HFF-Myc (cell line): ENCODE results near the gene TRIO.

Experiments used
- DNase-seq: peaks from one replicate; pipeline ENCODE4 v3.0.0-alpha.2; 2011; ENCODE audit warnings: low read depth; ENCODE audit errors: extremely low read depth
- H3K4me3 ChIP-seq: replicated peaks from 2 replicates; pipeline ENCODE4 v1.5.1; 2011; ENCODE audit warnings: low read depth, mild to moderate bottlenecking, control low read depth, low read length
- CTCF ChIP-seq: IDR thresholded peaks from 2 replicates; pipeline ENCODE4 v1.5.1; 2012; ENCODE audit warnings: mild to moderate bottlenecking, low read depth, low read length, control low read depth; ENCODE audit errors: missing control alignments

TRIO gene

DNA sequence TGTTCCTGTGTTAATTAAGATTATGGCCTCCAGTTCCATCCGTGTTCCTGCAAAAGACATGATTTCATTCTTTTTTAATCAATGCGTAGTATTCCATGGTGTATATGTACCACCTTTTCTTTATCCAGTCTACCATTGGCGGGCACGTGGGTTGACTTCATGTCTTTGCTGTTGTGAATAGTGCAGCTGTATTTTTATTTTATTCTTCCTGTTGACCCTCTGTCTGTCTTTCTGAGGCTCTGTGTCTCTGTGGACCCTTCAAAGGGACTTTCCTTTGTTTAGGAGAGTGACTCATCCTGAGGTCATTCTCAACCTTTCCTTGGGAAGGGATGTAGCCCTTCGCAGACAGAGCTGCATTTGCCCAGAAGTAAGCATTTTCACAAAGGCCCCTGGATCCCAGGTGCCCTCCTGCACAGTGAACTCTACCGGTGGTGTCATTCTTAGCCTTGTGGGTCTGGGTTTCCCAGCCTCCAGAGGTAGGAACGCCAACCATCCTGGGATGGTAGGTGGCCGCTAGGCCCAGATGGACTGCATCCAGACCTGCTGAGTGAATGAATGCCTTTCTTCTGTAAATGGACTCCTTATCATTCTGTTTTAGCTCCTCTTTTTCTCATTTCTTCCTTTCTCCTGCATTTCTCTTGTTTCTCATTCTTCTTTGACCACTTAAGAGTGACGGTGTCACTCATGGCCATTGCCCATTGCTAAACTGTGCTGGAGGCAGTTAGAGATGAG, 22.4 kb downstream of the TRIO start:
- no peak for TF ChIP-seq CTCF
- no peak overlapping the region for H3K4me3 ChIP-seq
- DNase-seq, result no peak

DNA sequence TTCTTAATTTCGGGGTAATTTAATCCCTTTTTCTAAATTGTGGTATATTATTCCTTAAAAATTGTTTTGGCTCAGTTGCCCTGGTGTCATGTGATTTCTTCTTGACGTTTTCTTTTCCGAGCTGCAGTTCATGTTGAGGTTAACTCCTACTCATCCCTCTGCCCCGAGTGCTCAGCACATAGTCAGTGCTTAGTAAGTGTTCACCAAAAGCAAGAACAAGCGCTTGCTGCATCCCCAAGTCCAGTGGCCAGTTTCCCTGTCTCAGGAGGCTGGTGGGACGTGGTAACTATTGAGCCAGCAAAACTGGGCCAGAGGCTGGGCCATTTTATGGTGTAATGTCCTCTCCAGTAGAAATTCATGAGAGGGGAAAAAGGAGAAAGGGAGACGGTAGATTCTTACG, 23.3 kb downstream of the TRIO start:
- H3K4me3 ChIP-seq, result no peak overlapping the region
- TF ChIP-seq CTCF, result no peak
- DNase-seq, result no peak

DNA sequence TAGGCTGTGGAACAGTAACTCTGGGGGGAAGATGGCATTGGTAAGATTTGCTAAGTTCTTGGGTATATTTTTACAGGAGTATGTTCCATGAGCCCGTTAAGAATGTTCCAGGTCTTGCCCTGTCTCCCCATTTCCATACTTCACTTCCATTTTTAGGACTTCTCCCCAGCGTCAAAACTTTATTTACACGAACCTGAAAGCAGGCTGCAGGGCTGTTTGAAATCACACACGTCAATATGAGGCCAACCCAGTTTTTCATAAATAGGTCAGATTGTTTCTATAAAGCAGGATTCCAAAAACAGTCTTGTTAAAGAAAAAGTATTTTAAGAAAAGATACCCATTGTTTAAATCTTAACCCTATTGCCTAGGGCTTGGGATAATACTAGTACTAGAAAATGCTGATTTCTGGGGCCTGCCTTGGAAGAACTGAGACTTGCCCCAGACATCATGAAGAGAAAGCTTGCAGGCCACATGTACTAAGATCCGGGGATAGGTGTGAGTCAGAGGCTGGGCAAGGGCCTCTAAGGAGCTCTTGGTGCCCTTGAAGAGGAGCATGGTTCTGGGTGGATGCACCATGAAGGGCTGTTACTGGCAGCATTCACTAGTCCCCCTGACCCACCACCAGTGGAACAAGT, 24.2 kb downstream of the TRIO start:
- DNase-seq, result no peak
- H3K4me3 ChIP-seq, result no peak overlapping the region
- TF ChIP-seq CTCF, result no peak

GRCh38 chr5:14168144-14168792, 25.1 kb downstream of the TRIO start:
- H3K4me3 ChIP-seq, result no peak overlapping the region
- DNase-seq, result no peak
- no peak for TF ChIP-seq CTCF

- no peak overlapping the region for H3K4me3 ChIP-seq
- TF ChIP-seq CTCF, result no peak
- DNase-seq, result no peak
Measured at GRCh38 chr5:14168793-14169262, 25.7 kb downstream of the TRIO start.

DNA sequence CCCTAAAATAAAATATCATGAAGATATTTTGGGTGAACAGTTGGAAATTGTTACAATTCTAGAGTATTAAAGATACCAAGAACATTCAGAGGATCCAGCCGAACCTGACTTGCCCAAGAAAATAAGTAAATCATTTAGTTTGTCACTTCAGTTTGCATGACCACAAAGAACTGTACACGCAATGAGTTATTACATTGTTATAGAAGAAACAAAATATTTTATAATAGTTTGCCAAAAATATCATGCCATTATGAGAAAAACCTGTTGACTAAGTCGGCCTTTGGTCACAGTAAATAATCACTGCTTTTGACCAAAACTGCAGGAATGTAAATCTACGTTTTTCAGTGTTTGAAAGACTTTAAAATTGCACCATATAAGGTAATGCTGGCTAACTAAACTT, 27.9 kb downstream of the TRIO start:
- no peak overlapping the region for H3K4me3 ChIP-seq
- TF ChIP-seq CTCF, result no peak
- DNase-seq, result no peak
